GM18951 (cell line): ENCODE results near the gene SMYD3.

Experiments used
- POLR2A ChIP-seq: IDR thresholded peaks from 4 replicates; pipeline ENCODE4 v1.6.1; 2011; ENCODE audit warnings: mild to moderate bottlenecking; ENCODE audit not compliant: insufficient read length, insufficient read depth; ENCODE audit errors: extremely low read depth
- in situ Hi-C: fragments of 300-500 bp; cut with MboI; formaldehyde crosslinking; loops from one replicate; pipeline ENCODE4 v1.12.0; 2022; ENCODE audit warnings: low sequenced_read_pairs, mixed read lengths, inconsistent platforms; ENCODE audit not compliant: unreplicated experiment

SMYD3 gene

DNA sequence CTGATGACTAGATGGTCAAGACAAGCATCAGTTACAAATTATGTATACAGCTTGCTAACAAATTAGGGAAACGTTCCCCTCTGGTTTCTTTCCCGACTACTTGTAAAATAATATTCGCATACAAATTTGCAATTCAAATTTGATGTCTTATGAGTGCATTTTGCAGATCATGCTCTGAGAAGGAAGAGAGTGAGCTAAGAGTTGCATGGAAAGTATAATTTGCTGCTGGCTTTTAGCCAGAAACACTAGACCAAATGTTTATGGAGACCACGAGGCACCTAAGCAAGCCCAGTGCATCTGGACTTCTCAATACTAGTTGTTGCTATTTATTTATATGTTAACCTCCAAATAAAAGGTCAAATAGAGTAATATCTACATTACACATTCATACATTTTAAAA, 216.0 kb downstream of the SMYD3 start:
- no peak for TF ChIP-seq POLR2A
- in situ Hi-C loops, result no loop called here

- in situ Hi-C loops, result no loop called here
- TF ChIP-seq POLR2A, result no peak
Measured at GRCh38 chr1:246283771-246284410, 223.2 kb downstream of the SMYD3 start.

DNA sequence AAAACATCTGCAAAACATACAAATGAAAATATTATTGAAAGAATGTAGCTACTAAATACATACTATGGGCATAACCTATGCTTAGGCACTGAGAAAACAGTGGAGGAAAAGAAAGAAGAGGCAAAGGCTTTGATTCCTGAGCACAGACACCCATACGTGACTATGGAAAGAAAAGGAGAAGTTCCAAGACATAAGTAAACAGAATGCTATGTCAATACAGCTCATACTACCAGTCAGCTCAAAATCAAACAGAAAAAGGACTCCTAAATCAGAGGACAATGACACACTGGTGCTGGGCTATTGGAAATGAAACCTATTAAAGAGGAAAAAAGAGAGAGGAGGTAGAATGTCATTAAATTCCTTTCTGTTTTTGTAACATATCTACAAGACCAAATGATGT, 225.4 kb downstream of the SMYD3 start:
- in situ Hi-C loops, result no loop called here
- no peak for TF ChIP-seq POLR2A

DNA sequence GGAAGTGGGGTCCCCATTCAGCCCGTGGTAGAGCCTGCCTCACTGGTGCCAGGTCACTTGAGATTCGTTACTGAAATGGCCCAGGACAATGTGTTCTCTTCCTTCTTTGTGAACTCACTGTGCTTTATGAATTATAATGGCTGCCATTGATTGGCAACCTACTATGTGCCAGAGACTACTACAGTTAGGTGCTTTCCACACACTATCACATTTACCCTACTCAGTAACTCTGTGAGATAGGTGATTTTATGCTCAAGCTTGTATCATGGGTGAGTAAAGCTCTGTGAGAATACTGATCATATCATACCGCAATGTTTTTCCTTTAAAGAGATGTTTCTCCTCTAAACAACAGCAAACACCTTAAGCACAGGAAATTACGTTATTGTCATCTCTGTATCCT, 225.9 kb downstream of the SMYD3 start:
- in situ Hi-C loops, result no loop called here
- no peak for TF ChIP-seq POLR2A

GRCh38 chr1:246280551-246280950, 226.5 kb downstream of the SMYD3 start:
- in situ Hi-C loops, result no loop called here

GRCh38 chr1:246279402-246279801, 227.7 kb downstream of the SMYD3 start:
- in situ Hi-C loops, result no loop called here
- TF ChIP-seq POLR2A, result no peak

More at GRCh38 chr1:246280551-246280950, 226.5 kb downstream of the SMYD3 start:
- no peak for TF ChIP-seq POLR2A

GRCh38 chr1:246278371-246278770, 228.7 kb downstream of the SMYD3 start:
- in situ Hi-C loops, result no loop called here

GRCh38 chr1:246275036-246275435, 232.0 kb downstream of the SMYD3 start:
- in situ Hi-C loops, result no loop called here
- TF ChIP-seq POLR2A, result no peak

More at GRCh38 chr1:246278371-246278770, 228.7 kb downstream of the SMYD3 start:
- TF ChIP-seq POLR2A, result no peak

DNA sequence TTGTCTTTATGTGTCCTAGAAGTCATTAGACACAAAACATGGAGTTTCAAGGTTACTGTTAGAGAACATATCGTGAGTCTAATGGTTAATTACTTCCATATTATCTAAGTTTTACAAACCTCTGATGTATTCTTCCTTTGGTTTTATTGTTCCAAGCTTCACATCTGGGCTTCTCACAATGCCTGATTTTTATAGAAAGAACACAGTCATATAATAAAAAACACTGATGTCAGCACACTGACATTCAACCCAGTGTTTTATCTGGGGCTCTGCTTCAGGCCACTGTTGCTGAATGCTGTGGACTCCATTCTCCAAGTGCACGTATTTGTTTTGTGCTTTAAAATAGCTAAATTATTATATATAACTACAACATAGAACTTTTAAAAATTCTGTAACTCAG, 232.9 kb downstream of the SMYD3 start:
- TF ChIP-seq POLR2A, result no peak
- in situ Hi-C loops, result no loop called here

- in situ Hi-C loops, result no loop called here
- TF ChIP-seq POLR2A, result no peak
Measured at GRCh38 chr1:246271516-246271915, 235.6 kb downstream of the SMYD3 start.

DNA sequence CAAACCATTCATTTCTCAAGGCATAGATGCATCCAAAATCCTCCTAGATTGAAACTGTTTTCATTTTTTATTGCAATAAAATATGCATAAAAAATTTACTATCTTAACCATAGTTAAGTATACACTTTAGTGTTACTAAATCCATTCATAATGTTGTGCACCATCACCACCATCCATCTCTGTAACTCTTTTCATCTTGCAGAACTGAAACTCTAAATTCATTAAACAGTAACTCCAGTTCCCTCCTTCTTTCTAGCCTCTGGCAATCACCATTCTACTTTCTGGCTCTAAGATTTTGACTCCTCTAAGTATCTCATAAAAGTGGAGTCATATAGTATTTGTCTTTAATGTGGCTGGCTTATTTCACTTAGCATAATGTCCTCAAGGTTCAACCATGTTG, 236.8 kb downstream of the SMYD3 start:
- in situ Hi-C loops, result no loop called here
- TF ChIP-seq POLR2A, result no peak

GRCh38 chr1:246269466-246269865, 237.6 kb downstream of the SMYD3 start:
- TF ChIP-seq POLR2A, result no peak
- in situ Hi-C loops, result no loop called here

GRCh38 chr1:246267896-246268295, 239.2 kb downstream of the SMYD3 start:
- in situ Hi-C loops, result no loop called here
- TF ChIP-seq POLR2A, result no peak

- no peak for TF ChIP-seq POLR2A
Measured at GRCh38 chr1:246267426-246267825, 239.7 kb downstream of the SMYD3 start.

GRCh38 chr1:246265481-246265880, 241.6 kb downstream of the SMYD3 start:
- no peak for TF ChIP-seq POLR2A
- in situ Hi-C loops, result no loop called here

More at GRCh38 chr1:246267426-246267825, 239.7 kb downstream of the SMYD3 start:
- in situ Hi-C loops, result no loop called here
